Stimulated activated CD8-positive, alpha-beta memory T cell treated with anti-CD3 and anti-CD28 coated beads, Interleukin-4, amount 100 ng/mL, for 1 hour (primary cell): ENCODE data around the gene C9orf40.

ENCODE experiments used
- DNase-seq, 2 donors: peaks; one replicate each; pipeline ENCODE4 v3.0.0-alpha.2; 2020; ENCODE audit warnings: low read depth in 2 of 2, low spot score in 1 of 2

C9orf40 gene

GRCh38 chr9:74942801-74943200 is 9.9 kb downstream of the C9orf40 start:
- no peak for DNase-seq

- no peak for DNase-seq
These were observed 12.1 kb downstream of the C9orf40 start for GRCh38 chr9:74940600-74940999.

GRCh38 chr9:74935008-74935407 is 17.7 kb downstream of the C9orf40 start:
- DNase-seq: no peak

GRCh38 chr9:74921737-74922136 is 31.0 kb downstream of the C9orf40 start:
- DNase-seq: no peak

GRCh38 chr9:74920944-74921626 is 31.6 kb downstream of the C9orf40 start:
- no peak for DNase-seq

GRCh38 chr9:74910036-74910435 is 42.7 kb downstream of the C9orf40 start:
- no peak for DNase-seq

- DNase-seq: no peak
These were observed 44.0 kb downstream of the C9orf40 start for GRCh38 chr9:74908665-74909064.

GRCh38 chr9:74907085-74907484 is 45.6 kb downstream of the C9orf40 start:
- DNase-seq: no peak

- DNase-seq: no peak
These were observed 51.7 kb downstream of the C9orf40 start for GRCh38 chr9:74901001-74901400.
